ENCODE measurements around the gene CAPN14. TPM values are rescaled to one million over a fixed set of nuclear protein-coding genes. Genes with fewer than 3 reads are reported as not detected.

Gene CAPN14
- total RNA-seq, 4 donors from 2014 or later: 0.14 to 0.16 TPM; not detected in 2

- DNase-seq: no peak
- Histone ChIP-seq H3K4me1 (no peaks in the 10 kb centered on the region), H3K27me3 (no peaks in the 10 kb centered on the region), H3K36me3 (no peaks in the 10 kb centered on the region), H3K9me3 (no peaks in the 10 kb centered on the region), H3K4me3 (no peak overlapping the region), H3K27ac (no peak overlapping the region)
- TF ChIP-seq POLR2AphosphoS5 (IDR thresholded peaks at IDR 0.05) (no peak), POLR2A (IDR thresholded peaks at IDR 0.05) (no peak), EP300 (IDR thresholded peaks at IDR 0.05; ENCODE audit: low read depth) (no peak), CTCF (IDR thresholded peaks at IDR 0.05) (no peak)
- intact Hi-C loops (cut with DNase I; ENCODE audit: low total_unique reads): no loop called here
- 68 to 80% methylated on average over 1 to 11 of the region's 11 CpGs for WGBS, 2 donors (ENCODE audit: low coverage in 1 of 2)
- in situ Hi-C loops (cut with MboI; ENCODE audit: low pct_ligation_motif_present in 1 of 4, low pct_unique_long_range_greater_than_20kb in 1 of 4, low sequenced_read_pairs in 3 of 4): no loop called here
Measured at GRCh38 chr2:31255911-31256571, 38.7 kb upstream of the CAPN14 start.

GRCh38 chr2:31254237-31255203, 37.2 kb upstream of the CAPN14 start:
- DNase-seq: no peak
- intact Hi-C loops (cut with DNase I; ENCODE audit: low total_unique reads): no loop called here
- Histone ChIP-seq H3K4me1 (no peaks in the 10 kb centered on the region), H3K4me3 (no peak overlapping the region), H3K9me3 (no peaks in the 10 kb centered on the region), H3K27me3 (no peaks in the 10 kb centered on the region), H3K27ac (no peak overlapping the region), H3K36me3 (no peaks in the 10 kb centered on the region)
- in situ Hi-C loops (cut with MboI; ENCODE audit: low pct_ligation_motif_present in 1 of 4, low pct_unique_long_range_greater_than_20kb in 1 of 4, low sequenced_read_pairs in 3 of 4): no loop called here
- TF ChIP-seq POLR2A (IDR thresholded peaks at IDR 0.05): no peak
- no peak for TF ChIP-seq POLR2AphosphoS5 (IDR thresholded peaks at IDR 0.05)
- TF ChIP-seq CTCF (IDR thresholded peaks at IDR 0.05): no peak
- TF ChIP-seq EP300 (IDR thresholded peaks at IDR 0.05; ENCODE audit: low read depth): no peak
- WGBS, 2 donors (ENCODE audit: low coverage in 1 of 2): 95% methylated on average over 19 of the region's 19 CpGs; no CpG with 5 or more reads in 1 of the 2 donors

- H3K27ac ChIP-seq: no peak overlapping the region
- intact Hi-C loops (cut with DNase I; ENCODE audit: low total_unique reads) (no loop called here), in situ Hi-C loops (cut with MboI; ENCODE audit: low pct_ligation_motif_present in 1 of 4, low pct_unique_long_range_greater_than_20kb in 1 of 4, low sequenced_read_pairs in 3 of 4) (no loop called here)
- H3K36me3 ChIP-seq: no peaks in the 10 kb centered on the region
- no peaks in the 10 kb centered on the region for H3K4me1 ChIP-seq
- H3K4me3 ChIP-seq: no peak overlapping the region
- no peaks in the 10 kb centered on the region for H3K27me3 ChIP-seq
- no peaks in the 10 kb centered on the region for H3K9me3 ChIP-seq
- WGBS, 2 donors (ENCODE audit: low coverage in 1 of 2): 75% methylated on average over 13 of the region's 13 CpGs; no CpG with 5 or more reads in 1 of the 2 donors
- DNase-seq: no peak
- no peak for TF ChIP-seq POLR2AphosphoS5 (IDR thresholded peaks at IDR 0.05)
- TF ChIP-seq CTCF (IDR thresholded peaks at IDR 0.05): no peak
- no peak for TF ChIP-seq EP300 (IDR thresholded peaks at IDR 0.05; ENCODE audit: low read depth)
- TF ChIP-seq POLR2A (IDR thresholded peaks at IDR 0.05): no peak
Measured at GRCh38 chr2:31253356-31254131, 36.2 kb upstream of the CAPN14 start.

GRCh38 chr2:31251851-31252250, 34.5 kb upstream of the CAPN14 start:
- intact Hi-C loops (cut with DNase I; ENCODE audit: low total_unique reads): no loop called here
- no peak overlapping the region for H3K27ac ChIP-seq
- no peaks in the 10 kb centered on the region for H3K27me3 ChIP-seq

More at GRCh38 chr2:31251851-31252250, 34.5 kb upstream of the CAPN14 start:
- H3K36me3 ChIP-seq: no peaks in the 10 kb centered on the region
- no peak overlapping the region for H3K4me3 ChIP-seq
- 84% methylated on average over 6 of the region's 6 CpGs; no CpG with 5 or more reads in 1 of the 2 donors for WGBS, 2 donors (ENCODE audit: low coverage in 1 of 2)
- TF ChIP-seq POLR2AphosphoS5 (IDR thresholded peaks at IDR 0.05): no peak
- TF ChIP-seq CTCF (IDR thresholded peaks at IDR 0.05): no peak
- TF ChIP-seq POLR2A (IDR thresholded peaks at IDR 0.05): no peak
- no peak for TF ChIP-seq EP300 (IDR thresholded peaks at IDR 0.05; ENCODE audit: low read depth)
- no peaks in the 10 kb centered on the region for H3K4me1 ChIP-seq
- in situ Hi-C loops (cut with MboI; ENCODE audit: low pct_ligation_motif_present in 1 of 4, low pct_unique_long_range_greater_than_20kb in 1 of 4, low sequenced_read_pairs in 3 of 4): no loop called here
- H3K9me3 ChIP-seq: no peaks in the 10 kb centered on the region
- no peak for DNase-seq

Measured in transverse colon (tissue), 4 donors.